ENCODE results near the gene CCDC9B. TPM values are rescaled to one million over a fixed set of nuclear protein-coding genes. Genes with fewer than 3 reads are reported as not detected.

The CCDC9B gene
- total RNA-seq, 1 donor from 2014 or later = 26.1 TPM

GRCh38 chr15:40296561-40297230, 44.0 kb downstream of the CCDC9B start:
- Mint-ChIP-seq H3K9me3 (peaks cover 9% of the 10 kb centered on the region), H3K27me3 (ENCODE audit: low read depth) (peaks cover 24% of the 10 kb centered on the region), H3K27ac (no peak overlapping the region), H3K36me3 (peaks cover 9% of the 10 kb centered on the region), H3K4me1 (peaks cover 31% of the 10 kb centered on the region), H3K4me3 (peak overlapping the region; percentile 8)
- no peak for TF ChIP-seq CTCF (IDR thresholded peaks at IDR 0.05; ENCODE audit: unreplicated experiment)
- no peak for DNase-seq (ENCODE audit: low spot score in 2 of 2, unreplicated experiment in 2 of 2)

GRCh38 chr15:40295877-40296560, 44.7 kb downstream of the CCDC9B start:
- no peak overlapping the region for H3K27ac Mint-ChIP-seq
- peaks cover 9% of the 10 kb centered on the region for H3K9me3 Mint-ChIP-seq
- peaks cover 26% of the 10 kb centered on the region for H3K27me3 Mint-ChIP-seq (ENCODE audit: low read depth)
- H3K36me3 Mint-ChIP-seq = peaks cover 9% of the 10 kb centered on the region
- no peak for DNase-seq (ENCODE audit: low spot score in 2 of 2, unreplicated experiment in 2 of 2)
- peaks cover 25% of the 10 kb centered on the region for H3K4me1 Mint-ChIP-seq
- no peak for TF ChIP-seq CTCF (IDR thresholded peaks at IDR 0.05; ENCODE audit: unreplicated experiment)
- no peak overlapping the region for H3K4me3 Mint-ChIP-seq

GRCh38 chr15:40295297-40295696, 45.4 kb downstream of the CCDC9B start:
- H3K9me3 Mint-ChIP-seq = peaks cover 9% of the 10 kb centered on the region
- peaks cover 9% of the 10 kb centered on the region for H3K36me3 Mint-ChIP-seq
- no peak for DNase-seq (ENCODE audit: low spot score in 2 of 2, unreplicated experiment in 2 of 2)
- peaks cover 29% of the 10 kb centered on the region for H3K27me3 Mint-ChIP-seq (ENCODE audit: low read depth)
- no peak for TF ChIP-seq CTCF (IDR thresholded peaks at IDR 0.05; ENCODE audit: unreplicated experiment)
- peaks cover 24% of the 10 kb centered on the region for H3K4me1 Mint-ChIP-seq
- H3K27ac Mint-ChIP-seq = no peak overlapping the region
- no peak overlapping the region for H3K4me3 Mint-ChIP-seq

GRCh38 chr15:40293905-40294895, 46.5 kb downstream of the CCDC9B start:
- no peak for TF ChIP-seq CTCF (IDR thresholded peaks at IDR 0.05; ENCODE audit: unreplicated experiment)
- DNase-seq (ENCODE audit: low spot score in 2 of 2, unreplicated experiment in 2 of 2) = no peak
- no peak overlapping the region for H3K27ac Mint-ChIP-seq
- peaks cover 4% of the 10 kb centered on the region for H3K36me3 Mint-ChIP-seq
- H3K4me1 Mint-ChIP-seq = peaks cover 24% of the 10 kb centered on the region
- peaks cover 2% of the 10 kb centered on the region for H3K9me3 Mint-ChIP-seq
- H3K27me3 Mint-ChIP-seq (ENCODE audit: low read depth) = peaks cover 34% of the 10 kb centered on the region
- H3K4me3 Mint-ChIP-seq = no peak overlapping the region

- Mint-ChIP-seq H3K4me1 (peaks cover 26% of the 10 kb centered on the region), H3K27ac (no peak overlapping the region), H3K9me3 (no peaks in the 10 kb centered on the region)
Observed at GRCh38 chr15:40293006-40293405, 47.7 kb downstream of the CCDC9B start.

More at GRCh38 chr15:40293006-40293405, 47.7 kb downstream of the CCDC9B start:
- no peak for TF ChIP-seq CTCF (IDR thresholded peaks at IDR 0.05; ENCODE audit: unreplicated experiment)
- DNase-seq (ENCODE audit: low spot score in 2 of 2, unreplicated experiment in 2 of 2) = no peak
- Mint-ChIP-seq H3K27me3 (ENCODE audit: low read depth) (peaks cover 34% of the 10 kb centered on the region), H3K4me3 (no peak overlapping the region), H3K36me3 (no peaks in the 10 kb centered on the region)

Data from mesothelial cell of epicardium (in vitro differentiated cells).